Smooth muscle cell (in vitro differentiated cells): ENCODE results near the gene OLFM3. TPM values are rescaled to one million over a fixed set of nuclear protein-coding genes. Genes with fewer than 3 reads are reported as not detected.

Experiments
- DNase-seq: peaks from one replicate; lab custom pipeline; 2025; ENCODE audit not compliant: unreplicated experiment; lab: John Stamatoyannopoulos, UW
- H2AFZ ChIP-seq: fragments of 200-600 bp; sonication (generic); 2 replicates; pipeline ENCODE4 v1.6.0; 2016; ENCODE audit warnings: antibody characterized with exemption, low read depth, mild to moderate bottlenecking
- H3F3A ChIP-seq: fragments of 200-600 bp; sonication (generic); 2 replicates; pipeline ENCODE4 v1.6.0; 2017; ENCODE audit warnings: antibody characterized with exemption, low read depth
- H3K27ac ChIP-seq: fragments of 200-600 bp; sonication (generic); 2 replicates; pipeline ENCODE4 v1.5.1; 2016; ENCODE audit warnings: low read depth, mild to moderate bottlenecking
- H3K27me3 ChIP-seq: fragments of 200-600 bp; sonication (generic); 2 replicates; pipeline ENCODE4 v1.6.1; 2016; ENCODE audit warnings: low read depth, mild to moderate bottlenecking
- H3K36me3 ChIP-seq: fragments of 200-600 bp; sonication (generic); 2 replicates; pipeline ENCODE4 v1.5.1; 2016; ENCODE audit warnings: low read depth
- H3K4me1 ChIP-seq: fragments of 200-600 bp; sonication (generic); 2 replicates; pipeline ENCODE4 v1.5.1; 2016; ENCODE audit warnings: low read depth
- H3K4me2 ChIP-seq: fragments of 200-600 bp; sonication (generic); 2 replicates; pipeline ENCODE4 v1.6.0; 2016; ENCODE audit warnings: mild to moderate bottlenecking
- H3K4me3 ChIP-seq: fragments of 200-600 bp; sonication (generic); 2 replicates; pipeline ENCODE4 v1.5.1; 2016; ENCODE audit warnings: mild to moderate bottlenecking
- H3K79me2 ChIP-seq: fragments of 200-600 bp; sonication (generic); 2 replicates; pipeline ENCODE4 v1.6.0; 2016; ENCODE audit warnings: low read depth, mild to moderate bottlenecking
- H3K9ac ChIP-seq: fragments of 200-600 bp; sonication (generic); 2 replicates; pipeline ENCODE4 v1.6.0; 2016; ENCODE audit warnings: low read depth
- H3K9me3 ChIP-seq: fragments of 200-600 bp; sonication (generic); replicated peaks from 2 replicates; pipeline ENCODE4 v1.5.1; 2016; ENCODE audit warnings: low read depth
- H4K20me1 ChIP-seq: fragments of 200-600 bp; sonication (generic); 2 replicates; pipeline ENCODE4 v1.6.0; 2016; ENCODE audit warnings: low read depth
- WGBS: methylation state at CpG from one replicate; pipeline ENCODE4 v1.1.7; 2016; ENCODE audit warnings: low lambda C conversion rate; 5-methylcytosine and 5-hydroxymethylcytosine counted together
- polyA plus RNA-seq: library from polyadenylated mRNA; unstranded; fragments of >200 nt; fragmentation: Nextera tagmentation; extraction: Ambion mirVana; gene quantifications from 2 replicates; pipeline ENCODE4 v1.2.1, GENCODE V29; 2016
- total RNA-seq: library from RNA; depleted of rRNA; stranded (reverse); fragments of >200 nt; gene quantifications from 2 replicates; pipeline ENCODE4 v1.2.3, GENCODE V29; 2014
- TF ChIP-seq, protein P1 (sequence below): fragments of 200-600 bp; sonication (generic); IDR thresholded peaks from 2 replicates; pipeline ENCODE4 v1.5.1; 2017; ENCODE audit warnings: borderline replicate concordance, mild to moderate bottlenecking, antibody characterized with exemption; ENCODE audit not compliant: insufficient read depth, poor library complexity, severe bottlenecking

The OLFM3 gene
- total and polyA plus RNA-seq, 2 experiments from 2014 or later = 0.22 to 0.35 TPM

DNA sequence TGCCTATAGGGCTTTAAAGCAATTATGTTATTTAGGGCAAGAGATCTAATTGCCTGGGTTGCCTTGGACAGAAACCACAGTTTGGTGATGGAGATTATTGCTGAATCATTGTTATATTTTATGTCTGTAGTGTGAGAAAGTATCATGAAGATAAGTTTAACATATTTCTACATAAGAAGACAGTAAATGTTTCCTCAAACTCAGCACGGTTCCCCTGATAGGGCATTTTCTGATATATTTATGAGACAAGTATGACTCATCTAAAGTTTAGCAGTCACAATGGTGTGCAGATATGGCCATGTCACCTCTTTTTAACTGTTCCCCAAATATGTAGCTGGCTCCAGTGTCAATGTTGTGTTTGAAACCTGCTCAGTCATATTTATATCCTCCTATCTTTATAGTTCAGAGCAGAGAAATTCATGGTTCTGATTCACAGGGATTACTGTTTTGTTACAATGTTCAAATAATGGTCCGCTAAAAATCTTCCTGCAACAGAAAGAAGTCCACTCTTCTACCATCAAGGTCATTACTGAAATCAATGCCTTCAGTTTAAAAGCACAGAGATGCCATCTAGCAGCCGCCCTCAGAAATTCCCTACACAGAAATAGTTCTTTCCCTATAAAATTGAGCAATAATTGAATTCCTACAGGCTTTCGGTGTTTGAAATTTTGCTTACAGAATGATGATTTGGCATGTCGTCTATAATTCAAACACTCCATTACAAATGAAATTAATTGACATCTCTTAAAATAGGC, 3.7 kb downstream of the OLFM3 start:
- Histone ChIP-seq H2AFZ (no peak overlapping the region), H3K9ac (no peak overlapping the region), H3K27me3 (peaks cover 23% of the 10 kb centered on the region), H3K4me2 (no peak overlapping the region), H3F3A (no peaks in the 10 kb centered on the region), H3K27ac (no peak overlapping the region), H4K20me1 (no peaks in the 10 kb centered on the region), H3K4me1 (peaks cover 6% of the 10 kb centered on the region), H3K79me2 (no peaks in the 10 kb centered on the region), H3K4me3 (no peak overlapping the region), H3K9me3 (no peaks in the 10 kb centered on the region), H3K36me3 (no peaks in the 10 kb centered on the region)
- TF ChIP-seq, protein P1, sequence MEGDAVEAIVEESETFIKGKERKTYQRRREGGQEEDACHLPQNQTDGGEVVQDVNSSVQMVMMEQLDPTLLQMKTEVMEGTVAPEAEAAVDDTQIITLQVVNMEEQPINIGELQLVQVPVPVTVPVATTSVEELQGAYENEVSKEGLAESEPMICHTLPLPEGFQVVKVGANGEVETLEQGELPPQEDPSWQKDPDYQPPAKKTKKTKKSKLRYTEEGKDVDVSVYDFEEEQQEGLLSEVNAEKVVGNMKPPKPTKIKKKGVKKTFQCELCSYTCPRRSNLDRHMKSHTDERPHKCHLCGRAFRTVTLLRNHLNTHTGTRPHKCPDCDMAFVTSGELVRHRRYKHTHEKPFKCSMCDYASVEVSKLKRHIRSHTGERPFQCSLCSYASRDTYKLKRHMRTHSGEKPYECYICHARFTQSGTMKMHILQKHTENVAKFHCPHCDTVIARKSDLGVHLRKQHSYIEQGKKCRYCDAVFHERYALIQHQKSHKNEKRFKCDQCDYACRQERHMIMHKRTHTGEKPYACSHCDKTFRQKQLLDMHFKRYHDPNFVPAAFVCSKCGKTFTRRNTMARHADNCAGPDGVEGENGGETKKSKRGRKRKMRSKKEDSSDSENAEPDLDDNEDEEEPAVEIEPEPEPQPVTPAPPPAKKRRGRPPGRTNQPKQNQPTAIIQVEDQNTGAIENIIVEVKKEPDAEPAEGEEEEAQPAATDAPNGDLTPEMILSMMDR = no peak
- WGBS = 71% methylated on average over 5 of the region's 5 CpGs
- DNase-seq = no peak

DNA sequence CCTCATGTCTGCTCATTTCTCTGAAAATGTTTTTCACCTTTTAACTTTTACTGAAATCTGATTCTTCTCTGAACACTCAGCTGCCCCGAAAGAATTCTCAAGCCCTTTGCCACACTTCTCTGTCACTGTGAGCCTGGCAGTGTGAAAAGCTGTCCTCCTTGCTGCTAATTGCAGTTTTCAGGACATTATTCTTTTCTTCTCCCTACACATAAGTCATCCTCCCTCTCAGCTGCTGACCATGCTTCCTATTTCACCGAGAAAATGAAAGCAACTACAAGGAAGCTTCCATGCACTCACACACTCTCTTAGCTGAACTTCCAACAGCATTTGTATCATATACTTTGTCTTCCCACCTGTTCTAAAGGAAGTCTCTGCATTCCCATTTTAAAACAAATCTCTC, 15.8 kb downstream of the OLFM3 start:
- DNase-seq = no peak
- no peak overlapping the region for H3K4me2 ChIP-seq
- TF ChIP-seq, protein P1 = no peak
- no peaks in the 10 kb centered on the region for H3K9me3 ChIP-seq
- H3K27me3 ChIP-seq = no peaks in the 10 kb centered on the region
- no peaks in the 10 kb centered on the region for H3K4me1 ChIP-seq
- H3K4me3 ChIP-seq = no peak overlapping the region
- no peaks in the 10 kb centered on the region for H3F3A ChIP-seq
- no peak overlapping the region for H2AFZ ChIP-seq
- WGBS = 68% methylated on average over 2 of the region's 2 CpGs
- no peak overlapping the region for H3K27ac ChIP-seq
- H3K36me3 ChIP-seq = no peaks in the 10 kb centered on the region
- H3K9ac ChIP-seq = no peak overlapping the region
- no peaks in the 10 kb centered on the region for H3K79me2 ChIP-seq
- H4K20me1 ChIP-seq = no peaks in the 10 kb centered on the region

DNA sequence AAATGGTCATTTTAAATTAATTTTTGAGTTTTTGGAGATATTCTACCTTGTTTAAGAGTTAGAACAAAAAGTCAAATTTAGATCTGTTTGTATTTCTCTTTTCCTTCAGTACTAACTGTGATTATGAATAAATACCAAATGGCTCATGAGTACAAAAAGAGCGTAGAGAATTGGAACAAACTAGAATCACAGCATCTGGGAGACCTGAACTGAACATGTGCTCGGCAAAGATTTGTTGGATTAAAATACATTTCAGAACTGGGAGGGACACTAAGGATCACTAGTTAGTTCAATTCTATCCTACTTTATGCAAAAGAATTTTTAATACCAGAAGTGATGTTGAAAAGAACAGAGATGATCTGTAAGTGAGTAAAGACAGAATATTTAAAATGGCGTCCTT, 19.5 kb downstream of the OLFM3 start:
- Histone ChIP-seq H3K9me3 (no peaks in the 10 kb centered on the region), H3K27me3 (no peaks in the 10 kb centered on the region), H3K4me3 (no peak overlapping the region), H2AFZ (no peak overlapping the region), H3K36me3 (no peaks in the 10 kb centered on the region), H3K9ac (no peak overlapping the region), H3F3A (no peaks in the 10 kb centered on the region), H4K20me1 (no peaks in the 10 kb centered on the region), H3K4me2 (no peak overlapping the region), H3K79me2 (no peaks in the 10 kb centered on the region), H3K27ac (no peak overlapping the region), H3K4me1 (no peaks in the 10 kb centered on the region)
- WGBS = 93% methylated on average over 3 of the region's 3 CpGs
- DNase-seq = no peak
- TF ChIP-seq, protein P1 = no peak

DNA sequence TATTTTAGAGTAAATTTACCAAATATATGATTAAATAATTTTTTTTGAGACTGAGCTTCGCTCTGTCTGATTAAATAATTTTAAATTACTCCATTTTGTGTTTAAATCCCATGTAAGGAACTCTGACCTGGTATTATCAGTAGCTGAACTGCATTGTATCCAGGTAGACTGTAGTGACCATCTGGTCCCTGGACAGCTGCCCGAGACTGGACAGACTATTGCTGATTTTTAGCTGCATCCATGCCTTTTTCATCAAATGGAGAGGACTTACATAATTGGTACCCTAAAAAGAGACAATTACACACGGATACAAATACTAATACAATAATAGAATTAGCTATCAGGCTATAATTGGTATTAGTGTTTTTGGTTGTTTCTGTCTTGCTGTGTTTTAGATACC, 20.6 kb downstream of the OLFM3 start:
- no peaks in the 10 kb centered on the region for H3K4me1 ChIP-seq
- H3K36me3 ChIP-seq = no peaks in the 10 kb centered on the region
- WGBS = 82% methylated on average over 3 of the region's 3 CpGs
- H3K9ac ChIP-seq = no peak overlapping the region
- no peaks in the 10 kb centered on the region for H4K20me1 ChIP-seq
- TF ChIP-seq, protein P1 = no peak
- no peak overlapping the region for H2AFZ ChIP-seq
- H3K79me2 ChIP-seq = no peaks in the 10 kb centered on the region
- H3K4me3 ChIP-seq = no peak overlapping the region
- H3K27ac ChIP-seq = no peak overlapping the region
- no peaks in the 10 kb centered on the region for H3K27me3 ChIP-seq
- H3K9me3 ChIP-seq = no peaks in the 10 kb centered on the region
- H3F3A ChIP-seq = no peaks in the 10 kb centered on the region
- no peak for DNase-seq
- H3K4me2 ChIP-seq = no peak overlapping the region
